ENCODE results near the gene PRRT3.
A peak's percentile ranks its signal among the peaks of the same experiment; 100 is the strongest.

Gene PRRT3

GRCh38 chr3:9951962-9952805 lies at the start of gene PRRT3:
Gene PRRT3 (minus strand): TSS chr3:9952408. CDS start chr3:9950115, 2,293 bp downstream.
- peak; percentile 45 for DNase-seq

DNA sequence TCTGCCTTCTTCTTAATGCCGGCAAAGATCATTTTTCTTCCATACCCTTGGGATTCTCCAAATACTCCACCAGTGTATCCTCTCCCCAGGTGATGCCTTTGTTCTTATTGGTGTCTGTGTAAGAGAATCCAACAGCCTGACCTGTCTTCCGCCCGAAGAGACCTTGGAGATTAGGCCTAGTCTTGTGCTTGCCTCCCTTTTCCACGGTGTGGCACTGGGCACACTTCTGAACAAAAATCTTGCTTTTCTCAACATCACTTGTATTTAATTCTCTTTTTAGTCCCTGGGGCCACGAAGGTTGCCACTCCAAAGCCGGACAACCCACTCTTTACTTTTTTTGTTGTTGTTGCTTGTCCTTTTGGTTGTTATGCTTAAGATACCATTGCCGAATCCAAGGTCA lies 48.5 kb upstream of the PRRT3 start:
- no peak for DNase-seq

- DNase-seq: no peak
These were observed 42.1 kb upstream of the PRRT3 start for GRCh38 chr3:9994086-9994844.

DNA sequence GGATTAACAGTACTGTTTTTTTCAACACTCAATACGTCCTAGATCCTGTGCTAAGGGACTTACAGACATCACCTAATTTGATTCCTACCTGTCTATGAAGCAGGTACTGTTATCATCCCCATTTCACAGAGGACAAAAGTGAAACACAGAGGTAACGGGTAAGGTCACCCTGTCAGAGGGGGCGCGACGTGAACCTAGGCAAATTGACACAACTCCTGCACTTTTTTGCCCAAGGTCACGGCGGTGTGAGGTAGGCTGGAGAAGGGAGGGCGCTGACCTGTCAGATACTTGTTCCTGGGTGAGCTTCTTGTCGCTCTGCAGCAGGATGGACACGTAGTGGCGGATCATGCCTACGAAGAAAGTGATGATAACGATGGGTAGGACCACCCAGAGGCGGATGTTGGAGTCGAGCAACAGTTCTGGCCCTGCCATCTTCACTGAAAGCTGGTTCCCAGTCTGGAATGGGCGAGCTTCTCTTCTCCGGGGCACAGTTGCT lies 34.1 kb upstream of the PRRT3 start:
- no peak for DNase-seq

- DNase-seq: no peak
These were observed 28.0 kb upstream of the PRRT3 start for GRCh38 chr3:9980251-9980650.

DNA sequence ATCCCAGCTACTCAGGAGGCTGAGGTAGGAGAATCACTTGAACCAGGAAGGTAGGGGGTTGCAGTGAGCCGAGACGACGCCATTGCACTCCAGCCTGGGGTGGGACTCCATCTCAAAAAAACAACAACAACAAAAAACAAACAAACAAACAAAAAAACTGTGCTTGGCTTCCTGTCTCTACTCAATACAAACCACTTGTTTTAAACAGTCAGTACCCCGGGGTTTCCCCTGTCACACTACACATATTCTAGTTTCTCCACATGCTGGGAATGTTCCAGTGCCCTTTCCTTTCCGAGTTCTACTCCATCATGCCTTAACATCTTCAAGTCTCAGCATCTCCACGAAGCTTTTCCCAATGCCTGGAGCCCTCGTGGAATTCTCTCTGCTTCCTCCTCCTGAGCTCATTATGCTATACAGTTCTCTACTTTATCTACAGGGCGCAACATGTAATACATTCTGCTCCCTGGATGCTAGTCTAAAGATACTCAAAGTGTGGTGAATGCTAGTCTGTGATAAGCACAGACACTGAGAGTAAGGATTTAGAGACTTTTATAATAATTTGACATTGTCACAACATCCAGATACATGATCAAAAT lies 26.6 kb upstream of the PRRT3 start:
- DNase-seq: no peak

DNA sequence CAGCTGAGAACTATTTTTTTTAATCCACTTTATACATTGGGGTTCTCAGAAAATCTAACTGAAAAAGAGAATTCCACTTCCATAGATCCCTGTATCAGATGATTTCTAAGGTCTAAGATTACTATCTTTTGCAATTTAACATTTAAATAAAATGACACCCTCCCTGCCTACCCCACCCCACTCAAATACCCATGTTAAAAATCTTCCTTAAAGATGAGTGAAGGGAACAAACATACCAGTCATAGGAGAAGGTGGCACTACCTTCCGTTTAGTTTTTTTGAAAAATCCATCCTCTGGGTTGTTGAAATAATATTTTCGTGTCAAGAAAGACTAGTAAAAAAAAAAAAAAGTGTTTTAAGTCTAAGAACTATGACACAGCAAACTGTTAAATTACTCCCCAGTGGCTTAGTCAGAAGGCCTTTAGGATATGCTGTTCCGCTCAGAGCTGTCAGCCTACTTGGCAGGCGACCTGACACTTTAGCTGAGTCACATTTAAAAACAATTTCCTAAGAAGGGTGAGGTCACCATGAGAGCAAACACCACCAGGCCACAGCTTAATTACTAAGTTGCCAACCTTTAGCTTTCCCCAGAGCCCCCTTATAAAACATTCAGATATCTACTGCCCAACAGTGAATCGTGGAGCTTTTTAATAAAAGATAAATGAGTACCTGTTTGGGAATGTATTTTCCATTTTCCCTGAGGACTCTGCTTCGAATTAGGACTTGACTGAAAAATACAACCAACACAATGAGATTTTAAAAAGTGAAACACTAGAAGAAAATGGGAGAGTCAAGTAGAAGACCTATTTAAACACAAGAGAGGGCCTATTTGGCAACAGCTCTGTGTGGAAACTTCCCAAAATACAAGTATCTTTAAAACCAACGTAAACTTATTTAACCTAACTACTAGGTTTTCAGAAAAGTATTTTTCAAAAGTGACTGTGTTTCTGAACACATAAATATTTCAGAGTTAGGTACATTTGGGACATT lies 24.8 kb upstream of the PRRT3 start:
- DNase-seq: peak; percentile 65

DNA sequence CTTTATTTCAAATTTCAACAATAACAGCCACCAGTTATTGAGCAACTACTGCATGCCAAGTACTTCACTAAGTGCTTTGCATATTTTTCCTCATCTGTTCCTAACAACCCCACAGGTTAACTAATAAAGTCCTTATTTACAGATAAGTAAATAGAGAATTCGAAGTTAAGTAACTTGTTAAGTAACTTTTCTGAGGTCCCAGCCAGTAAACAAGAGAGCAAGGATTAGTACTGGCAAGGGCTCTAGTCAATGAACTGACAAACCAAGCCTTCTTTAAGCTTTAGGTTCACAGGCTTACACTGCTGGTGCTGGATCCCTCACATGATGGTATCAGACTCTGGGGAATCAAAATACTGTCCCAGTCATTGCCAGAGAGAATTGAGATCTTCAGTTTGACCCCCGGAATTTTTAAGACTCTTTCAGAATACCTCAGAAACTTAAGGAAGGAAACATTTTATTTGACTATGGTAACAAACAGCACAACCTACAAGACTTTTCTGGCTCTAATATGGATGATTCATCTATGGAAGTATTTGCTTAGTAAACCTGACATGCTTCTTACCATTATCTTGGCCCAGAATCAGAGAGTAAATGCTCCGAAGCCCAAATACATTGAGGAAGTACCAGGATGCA lies 17.9 kb upstream of the PRRT3 start:
- DNase-seq: no peak

GRCh38 chr3:9969632-9970019 lies 17.4 kb upstream of the PRRT3 start:
- no peak for DNase-seq

- no peak for DNase-seq
These were observed 14.6 kb upstream of the PRRT3 start for GRCh38 chr3:9966841-9967240.

DNA sequence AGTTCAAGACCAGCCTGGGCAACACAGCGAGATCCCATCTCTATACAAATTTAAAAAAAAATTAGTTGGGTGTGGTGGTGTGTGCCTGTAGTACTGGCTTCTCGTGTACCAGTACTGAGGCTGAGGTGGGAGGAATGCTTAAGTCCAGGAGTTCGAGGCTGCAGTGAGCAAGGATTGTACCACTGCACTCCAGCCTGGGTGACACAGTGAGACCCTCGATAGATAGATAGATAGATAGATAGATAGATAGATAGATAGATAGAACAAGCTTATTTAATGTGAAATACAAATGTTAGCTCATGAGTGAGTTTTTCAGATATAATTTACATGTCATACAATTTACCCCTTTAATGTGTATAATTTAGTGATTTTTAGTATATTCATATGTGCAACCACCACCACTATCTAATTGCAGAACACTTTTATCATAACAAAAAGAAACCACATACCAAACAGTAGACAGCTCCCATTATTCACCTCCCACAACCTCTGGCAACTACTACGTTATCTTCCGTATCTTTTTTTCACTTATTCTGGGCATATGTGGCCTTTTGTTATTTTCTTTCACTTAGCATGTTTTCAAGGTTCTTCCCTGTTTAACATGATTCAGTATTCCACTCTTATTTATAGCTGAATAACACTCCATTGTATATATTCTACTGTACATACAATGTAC lies 13.1 kb upstream of the PRRT3 start:
- no peak for DNase-seq

DNA sequence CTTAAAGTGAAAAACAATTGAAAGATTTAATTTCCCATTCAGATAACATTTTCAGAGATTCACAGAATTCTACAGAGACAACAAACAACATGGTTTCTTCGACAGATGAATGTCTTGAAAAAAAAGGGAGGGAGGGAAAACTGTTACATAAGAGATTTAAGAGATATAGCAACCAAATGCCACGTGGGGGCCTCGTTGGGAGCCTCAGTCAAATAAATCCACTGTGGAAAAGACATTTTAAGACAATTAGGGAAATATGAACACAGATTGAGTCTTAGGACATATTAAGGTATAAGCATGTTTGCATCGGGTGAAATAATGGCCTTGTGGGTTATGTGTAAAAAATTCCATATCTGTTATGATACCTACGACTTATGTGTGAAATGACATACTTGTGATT lies 5.0 kb upstream of the PRRT3 start:
- no peak for DNase-seq

- no peak for DNase-seq
These were observed 3.6 kb upstream of the PRRT3 start for GRCh38 chr3:9955611-9956352.

GRCh38 chr3:9955067-9955502 lies 2.9 kb upstream of the PRRT3 start:
- no peak for DNase-seq

DNA sequence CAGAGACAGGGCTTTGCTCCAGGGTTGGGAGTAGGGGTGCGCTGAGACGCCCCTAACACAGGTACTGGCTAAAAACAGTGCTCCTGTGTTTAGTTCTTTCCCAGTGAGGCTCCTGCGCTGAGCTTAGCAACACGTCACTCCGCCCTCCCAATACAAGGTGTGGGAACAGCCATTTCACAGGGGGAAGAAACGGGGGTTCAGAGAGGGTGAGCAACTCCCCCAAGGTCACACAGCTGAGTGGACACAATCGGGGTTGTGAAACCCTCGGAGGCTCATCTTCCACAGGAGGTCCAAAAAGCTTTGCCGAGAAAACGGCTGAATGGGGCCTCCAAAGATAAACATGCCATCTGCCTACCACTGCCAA lies 628 bp downstream of the PRRT3 start:
- DNase-seq: no peak

DNA sequence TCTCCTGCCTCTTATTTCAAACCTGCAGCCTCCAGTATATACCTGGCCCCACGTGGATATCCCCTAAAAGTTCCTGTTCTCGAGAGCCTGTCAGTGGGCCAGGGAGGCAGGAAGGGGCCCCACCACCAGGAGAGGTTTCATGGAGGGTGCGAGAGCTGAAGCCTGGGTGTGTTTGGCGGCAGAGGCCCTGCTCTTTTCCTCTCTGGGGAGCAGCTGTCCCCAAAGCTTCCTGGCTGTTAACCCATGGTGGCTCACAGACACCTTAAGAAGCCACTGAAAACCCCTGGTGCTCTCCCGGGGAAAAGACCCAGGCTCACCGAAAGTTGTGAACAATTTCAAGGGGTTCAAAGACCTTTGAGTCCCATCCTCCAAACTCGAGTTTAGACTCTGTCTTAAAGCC lies 1.1 kb downstream of the PRRT3 start:
- DNase-seq: no peak

DNA sequence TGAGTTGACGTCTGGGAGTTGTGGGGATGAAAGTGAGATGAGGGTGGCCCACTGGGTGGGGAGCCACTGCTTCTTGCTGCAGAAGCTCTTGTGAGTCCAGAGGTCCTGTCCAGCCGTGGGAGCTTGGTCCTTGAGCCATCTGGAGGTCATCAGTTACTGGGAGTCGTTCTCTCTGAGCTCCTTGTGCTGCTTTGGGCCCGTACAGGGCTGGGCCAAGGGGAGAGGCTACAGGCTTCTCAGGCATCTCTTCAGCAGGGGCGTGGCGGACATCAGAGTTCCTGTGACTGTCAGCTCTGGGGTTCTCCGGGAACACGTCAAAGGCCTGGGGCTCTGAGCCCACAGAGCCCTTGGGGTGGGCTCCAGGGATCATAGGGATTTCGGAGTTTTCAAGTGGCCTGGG lies 2.6 kb downstream of the PRRT3 start:
- DNase-seq: no peak

GRCh38 chr3:9949115-9949514 lies 3.1 kb downstream of the PRRT3 start:
- DNase-seq: no peak

- no peak for DNase-seq
These were observed 3.6 kb downstream of the PRRT3 start for GRCh38 chr3:9948586-9948985.
